Suppressor macrophage (primary cell): Measurements from ENCODE around the gene ALOX12B.
"Not testable (repeated sequence)": the region's sequence is repeated elsewhere in the genome, so short reads cannot be mapped to it uniquely, and the experiment has no call there.

ENCODE experiments used
- DNase-seq, 4 experiments: peaks; one replicate each; pipeline ENCODE4 v3.0.0-alpha.2; 2020 to 2022

Gene ALOX12B

GRCh38 chr17:8063761-8064534, 23.6 kb downstream of the ALOX12B start:
- DNase-seq, result no peak

GRCh38 chr17:8062807-8063483, 24.6 kb downstream of the ALOX12B start:
- DNase-seq, result no peak

- DNase-seq, result no peak
Observed at GRCh38 chr17:8062435-8062806, 25.1 kb downstream of the ALOX12B start.

- DNase-seq, result not testable (repeated sequence)
Observed at GRCh38 chr17:8061851-8062250, 25.7 kb downstream of the ALOX12B start.

GRCh38 chr17:8060274-8060673, 27.2 kb downstream of the ALOX12B start:
- peak; percentile 82 to 95 (median 86) for DNase-seq

- no peak for DNase-seq
Observed at GRCh38 chr17:8059131-8059530, 28.4 kb downstream of the ALOX12B start.

- DNase-seq, result peak; percentile 80 to 92 (median 84)
Observed at GRCh38 chr17:8057691-8058114, 29.8 kb downstream of the ALOX12B start.

- DNase-seq, result no peak
Observed at GRCh38 chr17:8056976-8057625, 30.4 kb downstream of the ALOX12B start.

- DNase-seq, result peak; percentile 93 to 98 (median 96)
Observed at GRCh38 chr17:8056232-8056975, 31.1 kb downstream of the ALOX12B start.

GRCh38 chr17:8055851-8056231, 31.7 kb downstream of the ALOX12B start:
- peak in 1 of 4 experiments; percentile 22 for DNase-seq

GRCh38 chr17:8053600-8053999, 33.9 kb downstream of the ALOX12B start:
- no peak for DNase-seq

GRCh38 chr17:8052256-8053252, 35.0 kb downstream of the ALOX12B start:
- no peak for DNase-seq

- DNase-seq, result no peak
Observed at GRCh38 chr17:8051831-8052230, 35.7 kb downstream of the ALOX12B start.

GRCh38 chr17:8048736-8049135, 38.8 kb downstream of the ALOX12B start:
- DNase-seq, result no peak

GRCh38 chr17:8048236-8048635, 39.3 kb downstream of the ALOX12B start:
- no peak for DNase-seq

GRCh38 chr17:8047769-8048110, 39.8 kb downstream of the ALOX12B start:
- no peak for DNase-seq

GRCh38 chr17:8046929-8047768, 40.4 kb downstream of the ALOX12B start:
- DNase-seq, result no peak

- no peak for DNase-seq
Observed at GRCh38 chr17:8046306-8046928, 41.1 kb downstream of the ALOX12B start.

GRCh38 chr17:8044819-8045810, 42.4 kb downstream of the ALOX12B start:
- DNase-seq, result no peak
